Muscle layer of colon (tissue), 2 donors: ENCODE data around the gene RRP12.

ENCODE experiments used
- H3K27ac ChIP-seq: one replicate; pipeline ENCODE4 v1.7.0; 2013; ENCODE audit warnings: low read depth, mild to moderate bottlenecking, low read length, moderate library complexity
- H3K27me3 ChIP-seq, 2 donors: one replicate each; pipeline ENCODE4 v1.7.0; 2013; ENCODE audit warnings: low read length in 2 of 2, mild to moderate bottlenecking in 2 of 2; ENCODE audit not compliant: insufficient read depth in 2 of 2, control insufficient read depth in 1 of 2
- H3K36me3 ChIP-seq: one replicate; pipeline ENCODE4 v1.7.0; 2013; ENCODE audit warnings: mild to moderate bottlenecking, low read length; ENCODE audit not compliant: insufficient read depth
- H3K4me1 ChIP-seq: one replicate; pipeline ENCODE4 v1.7.0; 2013; ENCODE audit warnings: mild to moderate bottlenecking, low read length; ENCODE audit not compliant: insufficient read depth
- H3K4me3 ChIP-seq, 2 donors: one replicate each; pipeline ENCODE4 v1.7.0; 2013; ENCODE audit warnings: low read length in 2 of 2, low read depth in 1 of 2, mild to moderate bottlenecking in 1 of 2, moderate library complexity in 1 of 2
- H3K9ac ChIP-seq: one replicate; pipeline ENCODE4 v1.7.0; 2013; ENCODE audit warnings: low read length
- H3K9me3 ChIP-seq: one replicate; pipeline ENCODE4 v1.7.0; 2013; ENCODE audit warnings: mild to moderate bottlenecking, low read length
- donor health status: abdominal sarcoma.
- donor health status: Adenocarcinoma of cecum.

RRP12 gene

DNA sequence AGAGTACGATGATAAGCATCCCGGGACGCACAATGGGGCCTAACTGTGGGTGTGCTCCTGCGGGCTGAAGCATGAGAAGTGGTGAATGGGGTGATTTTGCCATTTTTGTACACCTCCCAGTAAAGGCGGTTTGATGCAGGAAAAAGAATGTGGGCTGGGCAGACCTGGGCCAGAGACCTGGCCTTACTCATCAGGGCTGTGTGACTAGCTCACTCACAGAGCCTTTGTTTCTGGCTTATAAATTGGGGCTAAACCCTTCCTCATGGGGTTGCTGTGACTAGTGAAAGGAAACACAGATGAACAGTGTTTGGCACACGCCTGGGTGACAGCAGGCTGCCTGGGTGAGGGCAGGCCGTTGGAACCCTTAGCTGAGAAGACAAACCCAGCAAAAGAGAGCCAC is 18.0 kb downstream of the RRP12 start:
- H3K27ac ChIP-seq: no peak overlapping the region
- no peaks in the 10 kb centered on the region for H3K4me1 ChIP-seq
- no peak overlapping the region for H3K4me3 ChIP-seq
- H3K27me3 ChIP-seq: no peaks in the 10 kb centered on the region
- H3K36me3 ChIP-seq: peaks cover 20% of the 10 kb centered on the region
- no peak overlapping the region for H3K9ac ChIP-seq
- H3K9me3 ChIP-seq: no peaks in the 10 kb centered on the region

DNA sequence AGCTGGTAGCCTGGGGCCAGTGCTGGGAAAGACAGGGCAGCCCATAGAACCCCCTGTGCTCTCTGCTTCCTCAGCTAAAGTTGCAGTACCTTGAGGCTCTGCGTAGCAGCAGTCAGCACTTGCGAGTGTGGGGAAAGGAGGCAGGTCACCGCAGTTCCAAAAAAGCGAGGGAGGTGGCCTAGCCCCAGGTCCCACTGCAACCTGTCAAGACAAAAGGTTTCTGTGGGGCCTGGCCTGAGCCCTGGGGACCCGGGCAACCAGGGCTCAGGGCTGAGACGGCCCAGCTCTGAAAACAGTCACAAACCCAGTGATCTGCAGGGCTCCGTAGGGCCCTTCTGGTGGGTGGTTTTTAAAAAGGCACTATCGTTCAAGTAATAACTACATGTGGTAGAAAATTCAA is 19.5 kb downstream of the RRP12 start:
- H3K27me3 ChIP-seq: no peaks in the 10 kb centered on the region
- no peak overlapping the region for H3K9ac ChIP-seq
- H3K27ac ChIP-seq: no peak overlapping the region
- H3K9me3 ChIP-seq: no peaks in the 10 kb centered on the region
- no peaks in the 10 kb centered on the region for H3K4me1 ChIP-seq
- peaks cover 20% of the 10 kb centered on the region for H3K36me3 ChIP-seq
- H3K4me3 ChIP-seq: no peak overlapping the region

DNA sequence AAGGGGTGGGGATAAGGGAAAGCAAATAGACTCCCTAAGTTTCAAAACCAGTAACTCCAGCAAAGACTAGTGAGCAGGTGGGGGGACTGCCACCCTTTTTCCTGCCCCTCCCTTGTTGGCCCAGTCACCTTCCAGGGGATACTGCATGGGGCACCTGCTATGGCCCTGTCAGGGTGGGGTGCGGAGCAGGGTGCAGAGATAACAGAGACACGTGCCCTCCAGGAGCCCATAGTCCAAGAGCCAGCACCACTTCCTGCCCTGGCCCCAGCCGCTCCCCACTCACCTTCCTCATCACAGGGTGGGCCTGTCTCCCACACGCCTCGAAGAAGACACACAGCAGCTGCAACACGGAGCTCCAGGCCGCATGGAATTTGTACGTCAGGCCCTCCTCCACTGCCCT is 20.6 kb downstream of the RRP12 start:
- H3K4me1 ChIP-seq: no peaks in the 10 kb centered on the region
- no peak overlapping the region for H3K27ac ChIP-seq
- H3K36me3 ChIP-seq: peaks cover 21% of the 10 kb centered on the region
- H3K9ac ChIP-seq: no peak overlapping the region
- H3K9me3 ChIP-seq: no peaks in the 10 kb centered on the region
- no peak overlapping the region for H3K4me3 ChIP-seq
- H3K27me3 ChIP-seq: no peaks in the 10 kb centered on the region

GRCh38 chr10:97378933-97379921 is 21.9 kb downstream of the RRP12 start:
- no peak overlapping the region for H3K27ac ChIP-seq
- H3K36me3 ChIP-seq: peaks cover 21% of the 10 kb centered on the region
- H3K9ac ChIP-seq: no peak overlapping the region
- H3K27me3 ChIP-seq: no peaks in the 10 kb centered on the region
- no peak overlapping the region for H3K4me3 ChIP-seq
- H3K4me1 ChIP-seq: no peaks in the 10 kb centered on the region
- H3K9me3 ChIP-seq: no peaks in the 10 kb centered on the region

- H3K9ac ChIP-seq: no peak overlapping the region
- H3K27ac ChIP-seq: no peak overlapping the region
- H3K27me3 ChIP-seq: no peaks in the 10 kb centered on the region
- H3K9me3 ChIP-seq: no peaks in the 10 kb centered on the region
- peaks cover 32% of the 10 kb centered on the region for H3K36me3 ChIP-seq
- no peak overlapping the region for H3K4me3 ChIP-seq
- no peaks in the 10 kb centered on the region for H3K4me1 ChIP-seq
Observed at GRCh38 chr10:97376413-97376812, 24.7 kb downstream of the RRP12 start.

DNA sequence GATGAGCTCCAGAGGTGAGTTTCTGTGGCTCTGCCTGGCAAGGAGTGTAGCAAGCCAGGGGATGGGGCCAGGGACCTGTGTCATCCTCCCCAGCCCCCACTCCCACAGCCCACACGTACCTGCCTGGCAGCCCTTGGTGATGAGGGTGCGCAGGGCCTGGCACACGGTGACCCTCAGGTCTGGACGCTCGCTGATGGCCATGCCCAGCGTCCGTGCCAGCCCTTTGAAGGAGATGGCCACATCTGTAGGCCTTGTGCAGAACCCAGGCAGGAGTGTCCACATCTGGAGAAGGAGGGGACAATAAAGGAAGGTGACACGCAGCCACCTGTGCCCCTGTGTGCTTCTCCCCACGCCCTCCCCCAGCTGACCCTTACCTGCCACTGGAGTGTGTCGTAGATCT is 27.7 kb downstream of the RRP12 start:
- Histone ChIP-seq H3K9ac (no peak overlapping the region), H3K36me3 (peaks cover 47% of the 10 kb centered on the region), H3K27ac (no peak overlapping the region), H3K27me3 (no peaks in the 10 kb centered on the region), H3K9me3 (no peaks in the 10 kb centered on the region), H3K4me3 (no peak overlapping the region), H3K4me1 (no peaks in the 10 kb centered on the region)

GRCh38 chr10:97372233-97372875 is 28.8 kb downstream of the RRP12 start:
- Histone ChIP-seq H3K4me3 (no peak overlapping the region), H3K9ac (no peak overlapping the region), H3K9me3 (no peaks in the 10 kb centered on the region), H3K27ac (no peak overlapping the region), H3K4me1 (no peaks in the 10 kb centered on the region), H3K27me3 (no peaks in the 10 kb centered on the region), H3K36me3 (peaks cover 47% of the 10 kb centered on the region)

- peaks cover 50% of the 10 kb centered on the region for H3K36me3 ChIP-seq
- H3K27me3 ChIP-seq: no peaks in the 10 kb centered on the region
- no peak overlapping the region for H3K4me3 ChIP-seq
- no peak overlapping the region for H3K9ac ChIP-seq
- H3K27ac ChIP-seq: no peak overlapping the region
- no peaks in the 10 kb centered on the region for H3K4me1 ChIP-seq
- no peaks in the 10 kb centered on the region for H3K9me3 ChIP-seq
Observed at GRCh38 chr10:97371696-97372095, 29.4 kb downstream of the RRP12 start.

GRCh38 chr10:97367126-97367649 is 34.0 kb downstream of the RRP12 start:
- no peak overlapping the region for H3K27ac ChIP-seq

GRCh38 chr10:97366572-97366971 is 34.6 kb downstream of the RRP12 start:
- Histone ChIP-seq H3K9ac (no peak overlapping the region), H3K27me3 (no peaks in the 10 kb centered on the region), H3K4me3 (no peak overlapping the region), H3K4me1 (no peaks in the 10 kb centered on the region), H3K27ac (no peak overlapping the region), H3K9me3 (no peaks in the 10 kb centered on the region), H3K36me3 (peaks cover 42% of the 10 kb centered on the region)

More at GRCh38 chr10:97367126-97367649, 34.0 kb downstream of the RRP12 start:
- H3K36me3 ChIP-seq: peaks cover 48% of the 10 kb centered on the region
- H3K4me3 ChIP-seq: no peak overlapping the region
- H3K27me3 ChIP-seq: no peaks in the 10 kb centered on the region
- no peak overlapping the region for H3K9ac ChIP-seq
- H3K9me3 ChIP-seq: no peaks in the 10 kb centered on the region
- H3K4me1 ChIP-seq: no peaks in the 10 kb centered on the region

DNA sequence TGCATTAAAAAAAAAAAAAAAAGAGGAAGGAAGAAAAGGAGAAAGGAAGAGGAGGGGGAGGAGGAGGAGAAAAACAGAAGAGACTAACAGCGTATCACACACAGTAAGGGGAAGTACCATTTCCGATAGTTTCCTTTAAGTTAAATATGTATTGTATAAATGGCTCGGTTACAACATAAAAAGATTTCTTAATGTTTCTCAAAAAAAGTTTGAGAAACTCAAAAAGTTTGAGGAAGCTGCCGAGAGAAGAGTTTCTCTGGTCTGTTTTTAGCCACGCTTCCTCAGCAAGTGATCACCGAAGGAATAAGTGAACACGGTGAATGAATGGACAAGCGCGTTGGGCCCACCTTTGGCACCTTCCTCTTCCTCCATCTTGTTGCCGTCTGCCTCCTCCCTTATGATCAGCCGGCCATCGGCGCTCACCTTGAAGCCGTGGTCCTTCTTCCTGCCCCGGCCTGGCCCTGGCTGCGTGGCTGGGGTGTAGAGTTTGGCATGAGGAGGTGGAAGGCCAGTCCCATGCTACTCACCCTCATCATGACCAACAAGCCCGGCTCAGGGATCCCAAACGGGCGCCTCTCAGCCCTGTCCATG is 35.3 kb downstream of the RRP12 start:
- Histone ChIP-seq H3K27me3 (no peaks in the 10 kb centered on the region), H3K9ac (no peak overlapping the region), H3K27ac (no peak overlapping the region), H3K9me3 (no peaks in the 10 kb centered on the region), H3K36me3 (peaks cover 36% of the 10 kb centered on the region), H3K4me1 (no peaks in the 10 kb centered on the region), H3K4me3 (no peak overlapping the region)
